Measurements from ENCODE around the gene EFNA4.

Gene EFNA4

DNA sequence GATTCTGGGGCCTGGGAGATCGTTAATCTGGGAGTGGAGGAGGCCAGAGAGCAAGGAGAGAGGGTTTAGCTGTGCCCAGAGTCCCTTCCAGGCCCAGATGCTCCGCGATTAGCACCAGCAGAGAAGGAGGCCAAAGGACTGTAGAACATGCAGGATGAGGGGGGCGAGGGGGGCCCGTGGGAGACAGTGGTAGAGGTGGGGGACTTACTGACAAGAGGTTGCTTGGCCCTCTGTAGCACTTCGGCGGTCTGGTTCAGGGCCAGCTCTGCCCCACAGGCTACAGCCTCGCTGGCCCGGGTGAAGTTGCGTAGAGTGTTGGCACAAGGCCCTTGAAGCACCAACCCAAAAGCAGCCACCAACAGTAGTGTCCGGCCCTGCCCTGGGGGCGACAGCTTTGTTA is 30.7 kb upstream of the EFNA4 start:
- no peak for DNase-seq (ENCODE audit: low read depth)
- H3K4me3 ChIP-seq (ENCODE audit: low read depth, low read length) = no peak overlapping the region
- TF ChIP-seq, protein P1, sequence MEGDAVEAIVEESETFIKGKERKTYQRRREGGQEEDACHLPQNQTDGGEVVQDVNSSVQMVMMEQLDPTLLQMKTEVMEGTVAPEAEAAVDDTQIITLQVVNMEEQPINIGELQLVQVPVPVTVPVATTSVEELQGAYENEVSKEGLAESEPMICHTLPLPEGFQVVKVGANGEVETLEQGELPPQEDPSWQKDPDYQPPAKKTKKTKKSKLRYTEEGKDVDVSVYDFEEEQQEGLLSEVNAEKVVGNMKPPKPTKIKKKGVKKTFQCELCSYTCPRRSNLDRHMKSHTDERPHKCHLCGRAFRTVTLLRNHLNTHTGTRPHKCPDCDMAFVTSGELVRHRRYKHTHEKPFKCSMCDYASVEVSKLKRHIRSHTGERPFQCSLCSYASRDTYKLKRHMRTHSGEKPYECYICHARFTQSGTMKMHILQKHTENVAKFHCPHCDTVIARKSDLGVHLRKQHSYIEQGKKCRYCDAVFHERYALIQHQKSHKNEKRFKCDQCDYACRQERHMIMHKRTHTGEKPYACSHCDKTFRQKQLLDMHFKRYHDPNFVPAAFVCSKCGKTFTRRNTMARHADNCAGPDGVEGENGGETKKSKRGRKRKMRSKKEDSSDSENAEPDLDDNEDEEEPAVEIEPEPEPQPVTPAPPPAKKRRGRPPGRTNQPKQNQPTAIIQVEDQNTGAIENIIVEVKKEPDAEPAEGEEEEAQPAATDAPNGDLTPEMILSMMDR (IDR thresholded peaks at IDR 0.05; ENCODE audit: low read depth, low read length, missing control alignments) = no peak
- in situ Hi-C loops (cut with HindIII; ENCODE audit: low sequenced_read_pairs) = no loop called here

DNA sequence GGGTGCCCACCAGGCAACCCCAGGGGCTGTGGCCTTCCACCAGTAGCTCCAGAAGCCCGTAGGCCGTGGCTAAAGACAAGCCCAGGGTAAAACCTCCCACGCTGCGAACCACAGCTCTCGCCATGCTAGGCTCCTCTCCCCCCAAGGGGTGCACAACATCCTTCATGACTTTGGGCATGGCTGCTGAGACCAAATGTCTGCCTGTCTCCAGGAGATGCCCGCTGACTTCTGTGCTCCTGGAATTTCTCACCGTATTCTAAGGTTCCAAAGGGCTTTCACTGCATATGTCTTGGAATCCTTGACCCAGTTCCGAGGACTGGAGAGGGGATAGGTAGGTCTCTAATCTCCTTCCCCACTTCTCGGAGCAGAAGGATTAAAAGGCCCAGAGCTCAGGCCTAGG is 30.0 kb upstream of the EFNA4 start, which contains the start of the genes DCST1 and DCST2:
DCST1 (plus strand) TSS at position 301 of the 400 bp plus-strand sequence. CDS start 213 bp downstream, outside the sequence.
DCST2 (minus strand) TSS at position 258 of the 400 bp plus-strand sequence; CDS start at position 178, 80 bp downstream.
- no peak for DNase-seq (ENCODE audit: low read depth)
- in situ Hi-C loops (cut with HindIII; ENCODE audit: low sequenced_read_pairs) = no loop called here
- H3K4me3 ChIP-seq (ENCODE audit: low read depth, low read length) = no peak within 1 kb of the TSS
- TF ChIP-seq, protein P1 (IDR thresholded peaks at IDR 0.05; ENCODE audit: low read depth, low read length, missing control alignments) = no peak

DNA sequence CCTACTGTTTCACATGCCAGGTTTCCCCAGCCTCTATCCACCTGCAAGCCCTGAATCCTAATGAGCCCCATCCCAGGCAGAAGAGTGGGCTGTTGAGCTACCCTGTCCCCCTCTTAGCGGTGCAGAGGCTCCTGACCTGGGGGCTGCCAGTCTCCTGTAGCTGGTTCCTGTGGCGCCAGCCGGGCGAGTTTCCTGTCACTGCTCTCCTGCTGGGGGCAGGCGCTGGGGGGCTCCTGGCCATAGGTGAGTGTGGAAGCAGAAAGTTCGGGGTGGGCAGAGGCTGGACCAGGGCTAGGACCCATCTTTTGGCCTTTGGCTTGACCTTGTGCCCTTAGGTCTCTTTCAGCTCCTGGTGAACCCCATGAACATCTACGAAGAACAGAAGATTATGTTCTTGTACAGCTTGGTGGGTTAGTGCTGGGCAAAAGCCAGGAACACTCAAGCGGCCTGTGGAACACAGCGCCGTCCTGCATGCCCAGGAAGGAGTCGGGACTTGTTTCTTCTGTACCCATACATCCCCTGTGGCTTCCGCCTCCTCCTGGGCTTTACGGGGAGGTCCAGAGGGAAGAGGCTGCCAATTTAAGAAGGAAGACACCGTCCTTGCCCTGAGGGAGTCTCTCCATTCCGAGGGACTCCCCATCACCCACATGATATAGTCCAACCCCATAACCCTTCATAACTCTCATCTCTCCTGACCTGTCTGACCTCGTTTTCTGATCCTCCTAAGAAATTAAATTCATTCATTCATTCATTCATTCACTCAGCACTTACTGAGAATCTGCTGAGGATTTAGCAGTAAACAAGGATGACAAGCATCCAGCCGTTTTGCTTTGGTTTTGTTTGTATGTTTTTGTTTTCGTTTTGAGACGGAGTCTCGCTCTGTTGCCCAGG is 29.0 kb upstream of the EFNA4 start:
- TF ChIP-seq, protein P1 (IDR thresholded peaks at IDR 0.05; ENCODE audit: low read depth, low read length, missing control alignments) = no peak
- no peak overlapping the region for H3K4me3 ChIP-seq (ENCODE audit: low read depth, low read length)
- no peak for DNase-seq (ENCODE audit: low read depth)
- in situ Hi-C loops (cut with HindIII; ENCODE audit: low sequenced_read_pairs) = no loop called here

DNA sequence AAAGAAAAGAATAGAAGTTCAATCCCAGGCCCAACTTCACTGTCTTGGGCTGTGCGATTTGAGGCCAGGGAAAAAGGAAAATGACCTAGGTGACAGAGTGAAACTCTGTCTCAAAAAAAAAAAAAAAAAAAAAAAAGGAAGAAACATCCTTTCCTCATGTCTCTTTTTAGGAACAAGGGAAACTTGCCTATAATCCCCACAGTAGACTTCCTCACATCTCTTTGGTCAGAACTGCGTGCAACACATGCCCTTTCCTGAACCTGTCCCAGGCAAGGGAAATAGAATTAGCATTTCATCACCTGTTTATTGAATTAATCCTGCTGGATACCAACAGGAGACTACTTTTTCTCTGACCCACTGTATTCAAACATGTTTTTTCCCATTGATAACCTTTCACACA is 27.6 kb upstream of the EFNA4 start:
- no peak overlapping the region for H3K4me3 ChIP-seq (ENCODE audit: low read depth, low read length)
- TF ChIP-seq, protein P1 (IDR thresholded peaks at IDR 0.05; ENCODE audit: low read depth, low read length, missing control alignments) = no peak
- no peak for DNase-seq (ENCODE audit: low read depth)
- in situ Hi-C loops (cut with HindIII; ENCODE audit: low sequenced_read_pairs) = no loop called here

DNA sequence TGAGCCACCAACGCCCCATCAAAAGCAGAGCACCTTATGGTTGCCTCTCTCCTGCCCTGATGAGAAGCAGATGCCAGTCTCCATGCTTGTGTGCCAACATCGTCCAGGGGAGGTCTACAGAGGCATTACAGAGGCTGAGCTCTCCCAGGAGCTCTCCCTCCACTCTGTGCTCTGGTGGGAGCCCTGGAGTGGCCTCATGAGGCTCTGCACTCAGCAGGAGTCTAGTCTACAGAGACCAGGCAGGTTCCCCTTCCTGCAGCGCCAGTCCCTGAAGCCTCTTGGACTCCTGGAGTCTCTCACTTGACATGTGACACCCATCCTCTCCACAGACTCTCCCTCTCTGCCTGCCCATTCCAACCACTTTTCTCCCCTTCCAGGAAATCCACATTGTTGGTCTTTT is 26.5 kb upstream of the EFNA4 start:
- in situ Hi-C loops (cut with HindIII; ENCODE audit: low sequenced_read_pairs) = no loop called here
- TF ChIP-seq, protein P1 (IDR thresholded peaks at IDR 0.05; ENCODE audit: low read depth, low read length, missing control alignments) = no peak
- no peak overlapping the region for H3K4me3 ChIP-seq (ENCODE audit: low read depth, low read length)
- no peak for DNase-seq (ENCODE audit: low read depth)

DNA sequence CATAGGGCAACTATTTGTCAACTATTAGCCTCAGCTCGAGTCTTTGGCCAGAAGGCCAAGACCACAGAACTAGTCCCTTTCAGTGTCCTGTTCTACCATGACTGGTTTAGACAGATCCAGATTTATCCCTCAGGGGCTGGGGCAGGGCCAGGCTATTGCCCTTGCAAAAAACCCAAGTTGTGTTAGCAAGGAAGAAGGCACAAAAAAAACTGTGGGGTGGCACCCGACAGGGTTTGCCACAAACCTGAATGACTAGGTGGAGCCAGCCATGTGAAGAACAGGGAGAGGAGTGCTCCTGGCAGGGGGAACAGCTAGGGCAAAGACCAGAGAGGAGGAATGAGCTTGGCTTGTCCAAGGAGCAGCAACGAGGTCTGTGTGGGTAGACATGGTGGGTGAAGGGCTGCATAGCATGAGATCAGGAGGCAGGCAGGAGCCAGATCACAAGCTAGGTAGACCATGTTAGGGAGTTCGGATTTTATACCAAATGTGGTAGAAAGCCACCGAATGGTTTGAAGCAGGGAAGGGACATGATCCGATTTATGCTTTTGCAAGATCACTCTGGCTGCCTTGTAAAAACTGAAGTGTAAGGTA is 25.6 kb upstream of the EFNA4 start:
- H3K4me3 ChIP-seq (ENCODE audit: low read depth, low read length) = no peak overlapping the region
- DNase-seq (ENCODE audit: low read depth) = no peak
- TF ChIP-seq, protein P1 (IDR thresholded peaks at IDR 0.05; ENCODE audit: low read depth, low read length, missing control alignments) = no peak
- in situ Hi-C loops (cut with HindIII; ENCODE audit: low sequenced_read_pairs) = no loop called here

All from astrocyte of the cerebellum (primary cell).